Measurements from ENCODE around the gene ATL1. TPM values are rescaled to one million over a fixed set of nuclear protein-coding genes. Genes with fewer than 3 reads are reported as not detected.
A peak's percentile ranks its signal among the peaks of the same experiment; 100 is the strongest.

The ATL1 gene
- total RNA-seq, 4 donors from 2014 or later, result 13.5 to 34.7 (median 23.3) TPM

GRCh38 chr14:50578433-50578832, 18.5 kb downstream of the ATL1 start:
- no peak for TF ChIP-seq POLR2A (IDR thresholded peaks at IDR 0.05)
- no peak for TF ChIP-seq CTCF (IDR thresholded peaks at IDR 0.05)
- TF ChIP-seq EP300 (IDR thresholded peaks at IDR 0.05), result no peak
- Histone ChIP-seq H3K4me3 (no peak overlapping the region), H3K4me1 (no peaks in the 10 kb centered on the region), H3K27ac (no peak overlapping the region), H3K36me3 (no peaks in the 10 kb centered on the region), H3K9me3 (no peaks in the 10 kb centered on the region), H3K27me3 (no peaks in the 10 kb centered on the region)
- DNase-seq (ENCODE audit: low spot score in 2 of 2), result no peak

- Histone ChIP-seq H3K4me1 (peaks cover 0 to 12% (median 0%) of the 10 kb centered on the region in 4 donors), H3K27ac (no peak overlapping the region), H3K36me3 (peaks cover 0 to 30% (median 0%) of the 10 kb centered on the region in 3 donors), H3K27me3 (no peaks in the 10 kb centered on the region), H3K4me3 (no peak overlapping the region), H3K9me3 (no peaks in the 10 kb centered on the region)
- TF ChIP-seq EP300 (IDR thresholded peaks at IDR 0.05), result no peak
- TF ChIP-seq POLR2A (IDR thresholded peaks at IDR 0.05), result no peak
- DNase-seq (ENCODE audit: low spot score in 2 of 2), result no peak
- WGBS, 2 donors, result 88% methylated on average over 2 of the region's 2 CpGs
Measured at GRCh38 chr14:50590464-50590863, 30.5 kb downstream of the ATL1 start.

GRCh38 chr14:50594577-50595316, 34.8 kb downstream of the ATL1 start:
- no peaks in the 10 kb centered on the region for H3K27me3 ChIP-seq
- no peak for TF ChIP-seq POLR2A (IDR thresholded peaks at IDR 0.05)
- TF ChIP-seq EP300 (IDR thresholded peaks at IDR 0.05), result no peak
- TF ChIP-seq CTCF (IDR thresholded peaks at IDR 0.05), result no peak
- H3K4me1 ChIP-seq, result no peaks in the 10 kb centered on the region
- WGBS, 2 donors, result 76 to 83% methylated on average over 8 of the region's 8 CpGs
- peaks cover 0 to 43% (median 0%) of the 10 kb centered on the region in 3 donors for H3K36me3 ChIP-seq
- H3K9me3 ChIP-seq, result no peaks in the 10 kb centered on the region
- no peak for DNase-seq (ENCODE audit: low spot score in 2 of 2)
- no peak overlapping the region for H3K4me3 ChIP-seq
- H3K27ac ChIP-seq, result no peak overlapping the region

GRCh38 chr14:50598765-50599164, 38.8 kb downstream of the ATL1 start:
- no peaks in the 10 kb centered on the region for H3K27me3 ChIP-seq
- peaks cover 0 to 31% (median 0%) of the 10 kb centered on the region in 3 donors for H3K36me3 ChIP-seq
- H3K4me1 ChIP-seq, result peaks cover 0 to 10% (median 0%) of the 10 kb centered on the region in 4 donors
- H3K9me3 ChIP-seq, result no peaks in the 10 kb centered on the region
- TF ChIP-seq POLR2A (IDR thresholded peaks at IDR 0.05) (no peak), CTCF (IDR thresholded peaks at IDR 0.05) (no peak), EP300 (IDR thresholded peaks at IDR 0.05) (no peak)
- no peak overlapping the region for H3K27ac ChIP-seq
- no peak overlapping the region for H3K4me3 ChIP-seq
- DNase-seq (ENCODE audit: low spot score in 2 of 2), result no peak

- WGBS, 2 donors, result 44 to 49% methylated on average over 4 of the region's 4 CpGs
- Histone ChIP-seq H3K36me3 (peaks cover 0 to 24% (median 0%) of the 10 kb centered on the region in 3 donors), H3K4me1 (peaks cover 0 to 10% (median 0%) of the 10 kb centered on the region in 4 donors), H3K4me3 (no peak overlapping the region), H3K27me3 (no peaks in the 10 kb centered on the region), H3K27ac (no peak overlapping the region), H3K9me3 (no peaks in the 10 kb centered on the region)
- TF ChIP-seq CTCF (IDR thresholded peaks at IDR 0.05) (peak; percentile 42 to 65 (median 49)), POLR2A (IDR thresholded peaks at IDR 0.05) (no peak), EP300 (IDR thresholded peaks at IDR 0.05) (no peak)
- DNase-seq (ENCODE audit: low spot score in 2 of 2), result no peak
Measured at GRCh38 chr14:50599700-50600444, 39.9 kb downstream of the ATL1 start.
